DND-41 (cell line): Measurements from ENCODE around the gene ANKS1A.

ENCODE experiments used
- EZH2 ChIP-seq: IDR thresholded peaks from 3 replicates; pipeline ENCODE4 v1.6.1; 2012; ENCODE audit warnings: borderline replicate concordance, low read depth, mild to moderate bottlenecking, moderate library complexity, low read length, inconsistent platforms; ENCODE audit not compliant: severe bottlenecking
- TF ChIP-seq, protein P1 (sequence below): IDR thresholded peaks from 2 replicates; pipeline ENCODE4 v1.5.1; 2012; ENCODE audit warnings: borderline replicate concordance, low read length, moderate library complexity, mild to moderate bottlenecking; ENCODE audit not compliant: poor library complexity, severe bottlenecking; ENCODE audit errors: extremely low read depth

DNA sequence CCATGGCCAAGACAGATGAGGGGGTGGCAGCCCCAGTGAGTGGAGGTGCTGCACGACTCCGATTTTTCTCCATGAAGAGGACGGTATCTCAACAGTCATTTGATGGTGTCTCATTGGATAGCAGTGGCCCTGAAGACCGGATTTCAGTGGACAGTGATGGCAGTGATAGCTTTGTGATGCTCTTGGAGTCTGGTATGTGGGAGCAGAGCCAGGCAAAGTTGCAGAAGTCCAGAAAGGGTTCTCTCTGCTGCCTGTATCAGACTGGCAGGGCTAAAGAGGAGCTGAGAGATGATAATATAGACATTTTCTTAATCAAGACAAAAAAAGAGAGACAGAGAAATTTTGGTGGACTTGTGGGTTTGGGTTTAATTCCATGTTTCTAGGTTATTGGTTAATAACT, 25.0 kb upstream of the ANKS1A start:
- TF ChIP-seq, protein P1, sequence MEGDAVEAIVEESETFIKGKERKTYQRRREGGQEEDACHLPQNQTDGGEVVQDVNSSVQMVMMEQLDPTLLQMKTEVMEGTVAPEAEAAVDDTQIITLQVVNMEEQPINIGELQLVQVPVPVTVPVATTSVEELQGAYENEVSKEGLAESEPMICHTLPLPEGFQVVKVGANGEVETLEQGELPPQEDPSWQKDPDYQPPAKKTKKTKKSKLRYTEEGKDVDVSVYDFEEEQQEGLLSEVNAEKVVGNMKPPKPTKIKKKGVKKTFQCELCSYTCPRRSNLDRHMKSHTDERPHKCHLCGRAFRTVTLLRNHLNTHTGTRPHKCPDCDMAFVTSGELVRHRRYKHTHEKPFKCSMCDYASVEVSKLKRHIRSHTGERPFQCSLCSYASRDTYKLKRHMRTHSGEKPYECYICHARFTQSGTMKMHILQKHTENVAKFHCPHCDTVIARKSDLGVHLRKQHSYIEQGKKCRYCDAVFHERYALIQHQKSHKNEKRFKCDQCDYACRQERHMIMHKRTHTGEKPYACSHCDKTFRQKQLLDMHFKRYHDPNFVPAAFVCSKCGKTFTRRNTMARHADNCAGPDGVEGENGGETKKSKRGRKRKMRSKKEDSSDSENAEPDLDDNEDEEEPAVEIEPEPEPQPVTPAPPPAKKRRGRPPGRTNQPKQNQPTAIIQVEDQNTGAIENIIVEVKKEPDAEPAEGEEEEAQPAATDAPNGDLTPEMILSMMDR = no peak
- TF ChIP-seq EZH2 = no peak
